ENCODE measurements around the gene DDX47. TPM values are rescaled to one million over a fixed set of nuclear protein-coding genes. Genes with fewer than 3 reads are reported as not detected.

DDX47 gene
- polyA plus RNA-seq, 1 of the 3 experiments (the other 2 are of a cell fraction), result 68.4 TPM

GRCh38 chr12:12798480-12798879 lies 14.7 kb upstream of the DDX47 start:
- H3K9me3 ChIP-seq, result no peaks in the 10 kb centered on the region
- no peak overlapping the region for H3K27ac ChIP-seq (ENCODE audit: low read depth in 2 of 2, low read length in 1 of 2)
- H4K20me1 ChIP-seq (ENCODE audit: insufficient read depth), result no peaks in the 10 kb centered on the region
- H3K36me3 ChIP-seq (replicated peaks in 1 of 2; ENCODE audit: control insufficient read depth in 1 of 2, insufficient read depth in 2 of 2, low read length in 1 of 2), result no peaks in the 10 kb centered on the region
- no peak overlapping the region for H3K4me2 ChIP-seq
- POLR2A ChIA-PET, result no interaction called here
- 75% methylated on average over 1 of the region's 1 CpG for WGBS (ENCODE audit: low lambda C conversion rate)
- no peaks in the 10 kb centered on the region for H3K27me3 ChIP-seq (ENCODE audit: insufficient read depth)
- peaks cover 8% of the 10 kb centered on the region for H3F3A ChIP-seq (replicated peaks; ENCODE audit: insufficient read depth)
- CTCF ChIA-PET, result interaction anchor here (0.8 to 2.1 kb wide), 4 partner anchors 9 to 61 kb away, joined by 3 to 8 read pairs (median 6); partner anchors contain the start of gene DDX47
- TF ChIP-seq IRF3 (IDR thresholded peaks at IDR 0.05; ENCODE audit: low read depth, low read length) (no peak), RAD21 (IDR thresholded peaks at IDR 0.05; ENCODE audit: low read length) (no peak), USF1 (IDR thresholded peaks at IDR 0.05; ENCODE audit: borderline replicate concordance, low read depth) (no peak), ELF1 (IDR thresholded peaks at IDR 0.05) (no peak), GATA2 (CRISPR knock-in tag; IDR thresholded peaks at IDR 0.05) (no peak), SIN3A (IDR thresholded peaks at IDR 0.05; ENCODE audit: borderline replicate concordance, low read depth, low read length) (no peak), FOXM1 (IDR thresholded peaks at IDR 0.05; ENCODE audit: low read depth) (no peak), MEF2A (IDR thresholded peaks at IDR 0.05; ENCODE audit: borderline replicate concordance, low read depth) (no peak), EP300 (IDR thresholded peaks at IDR 0.05; ENCODE audit: borderline replicate concordance in 1 of 2, low read depth in 1 of 2, low read length in 1 of 2) (no peak), FOSL2 (IDR thresholded peaks at IDR 0.05; ENCODE audit: borderline replicate concordance, low read depth) (no peak), MXI1 (IDR thresholded peaks at IDR 0.05; ENCODE audit: low read depth, low read length) (no peak), SMC3 (IDR thresholded peaks at IDR 0.05; ENCODE audit: low read depth, low read length) (no peak)
- TF ChIP-seq, protein P1, sequence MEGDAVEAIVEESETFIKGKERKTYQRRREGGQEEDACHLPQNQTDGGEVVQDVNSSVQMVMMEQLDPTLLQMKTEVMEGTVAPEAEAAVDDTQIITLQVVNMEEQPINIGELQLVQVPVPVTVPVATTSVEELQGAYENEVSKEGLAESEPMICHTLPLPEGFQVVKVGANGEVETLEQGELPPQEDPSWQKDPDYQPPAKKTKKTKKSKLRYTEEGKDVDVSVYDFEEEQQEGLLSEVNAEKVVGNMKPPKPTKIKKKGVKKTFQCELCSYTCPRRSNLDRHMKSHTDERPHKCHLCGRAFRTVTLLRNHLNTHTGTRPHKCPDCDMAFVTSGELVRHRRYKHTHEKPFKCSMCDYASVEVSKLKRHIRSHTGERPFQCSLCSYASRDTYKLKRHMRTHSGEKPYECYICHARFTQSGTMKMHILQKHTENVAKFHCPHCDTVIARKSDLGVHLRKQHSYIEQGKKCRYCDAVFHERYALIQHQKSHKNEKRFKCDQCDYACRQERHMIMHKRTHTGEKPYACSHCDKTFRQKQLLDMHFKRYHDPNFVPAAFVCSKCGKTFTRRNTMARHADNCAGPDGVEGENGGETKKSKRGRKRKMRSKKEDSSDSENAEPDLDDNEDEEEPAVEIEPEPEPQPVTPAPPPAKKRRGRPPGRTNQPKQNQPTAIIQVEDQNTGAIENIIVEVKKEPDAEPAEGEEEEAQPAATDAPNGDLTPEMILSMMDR (IDR thresholded peaks at IDR 0.05), result no peak
- TF ChIP-seq, protein P2, sequence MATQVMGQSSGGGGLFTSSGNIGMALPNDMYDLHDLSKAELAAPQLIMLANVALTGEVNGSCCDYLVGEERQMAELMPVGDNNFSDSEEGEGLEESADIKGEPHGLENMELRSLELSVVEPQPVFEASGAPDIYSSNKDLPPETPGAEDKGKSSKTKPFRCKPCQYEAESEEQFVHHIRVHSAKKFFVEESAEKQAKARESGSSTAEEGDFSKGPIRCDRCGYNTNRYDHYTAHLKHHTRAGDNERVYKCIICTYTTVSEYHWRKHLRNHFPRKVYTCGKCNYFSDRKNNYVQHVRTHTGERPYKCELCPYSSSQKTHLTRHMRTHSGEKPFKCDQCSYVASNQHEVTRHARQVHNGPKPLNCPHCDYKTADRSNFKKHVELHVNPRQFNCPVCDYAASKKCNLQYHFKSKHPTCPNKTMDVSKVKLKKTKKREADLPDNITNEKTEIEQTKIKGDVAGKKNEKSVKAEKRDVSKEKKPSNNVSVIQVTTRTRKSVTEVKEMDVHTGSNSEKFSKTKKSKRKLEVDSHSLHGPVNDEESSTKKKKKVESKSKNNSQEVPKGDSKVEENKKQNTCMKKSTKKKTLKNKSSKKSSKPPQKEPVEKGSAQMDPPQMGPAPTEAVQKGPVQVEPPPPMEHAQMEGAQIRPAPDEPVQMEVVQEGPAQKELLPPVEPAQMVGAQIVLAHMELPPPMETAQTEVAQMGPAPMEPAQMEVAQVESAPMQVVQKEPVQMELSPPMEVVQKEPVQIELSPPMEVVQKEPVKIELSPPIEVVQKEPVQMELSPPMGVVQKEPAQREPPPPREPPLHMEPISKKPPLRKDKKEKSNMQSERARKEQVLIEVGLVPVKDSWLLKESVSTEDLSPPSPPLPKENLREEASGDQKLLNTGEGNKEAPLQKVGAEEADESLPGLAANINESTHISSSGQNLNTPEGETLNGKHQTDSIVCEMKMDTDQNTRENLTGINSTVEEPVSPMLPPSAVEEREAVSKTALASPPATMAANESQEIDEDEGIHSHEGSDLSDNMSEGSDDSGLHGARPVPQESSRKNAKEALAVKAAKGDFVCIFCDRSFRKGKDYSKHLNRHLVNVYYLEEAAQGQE (IDR thresholded peaks at IDR 0.05; ENCODE audit: low read depth, low read length), result no peak
- H3K4me3 ChIP-seq (ENCODE audit: low read depth in 2 of 2, low read length in 1 of 2), result no peak overlapping the region
- H3K9ac ChIP-seq, result no peak overlapping the region
- no peak for DNase-seq
- H3K9me2 ChIP-seq, result no peaks in the 10 kb centered on the region
- H3K4me1 ChIP-seq (ENCODE audit: control insufficient read depth in 1 of 2, insufficient read depth in 2 of 2, low read depth in 1 of 2, low read length in 1 of 2), result peaks cover 4 to 8% of the 10 kb centered on the region in 2 experiments; a peak in 2 of 4 replicates
- no peak overlapping the region for H2AFZ ChIP-seq (ENCODE audit: low read depth)
- no peaks in the 10 kb centered on the region for H3K79me2 ChIP-seq (ENCODE audit: insufficient read depth)
